ENCODE measurements around the gene SPATC1L.

SPATC1L gene

DNA sequence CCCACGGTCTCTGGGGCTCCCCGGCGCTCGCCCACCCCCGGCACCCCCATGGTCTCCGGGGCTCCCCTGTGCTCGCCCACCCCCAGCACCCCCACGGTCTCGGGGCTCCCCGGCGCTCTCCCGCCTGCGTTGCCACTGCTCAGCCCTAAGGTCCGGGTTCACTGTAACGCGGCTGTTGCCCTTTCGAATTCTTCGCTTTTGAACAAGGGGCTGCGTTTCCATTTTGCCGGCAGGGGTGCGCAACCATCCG lies 23.7 kb downstream of the SPATC1L start:
- DNase-seq (ENCODE audit: extremely low spot score) = no peak
- ChIA-PET CTCF (no interaction called here), POLR2A (no interaction called here)
- TF ChIP-seq, protein P1, sequence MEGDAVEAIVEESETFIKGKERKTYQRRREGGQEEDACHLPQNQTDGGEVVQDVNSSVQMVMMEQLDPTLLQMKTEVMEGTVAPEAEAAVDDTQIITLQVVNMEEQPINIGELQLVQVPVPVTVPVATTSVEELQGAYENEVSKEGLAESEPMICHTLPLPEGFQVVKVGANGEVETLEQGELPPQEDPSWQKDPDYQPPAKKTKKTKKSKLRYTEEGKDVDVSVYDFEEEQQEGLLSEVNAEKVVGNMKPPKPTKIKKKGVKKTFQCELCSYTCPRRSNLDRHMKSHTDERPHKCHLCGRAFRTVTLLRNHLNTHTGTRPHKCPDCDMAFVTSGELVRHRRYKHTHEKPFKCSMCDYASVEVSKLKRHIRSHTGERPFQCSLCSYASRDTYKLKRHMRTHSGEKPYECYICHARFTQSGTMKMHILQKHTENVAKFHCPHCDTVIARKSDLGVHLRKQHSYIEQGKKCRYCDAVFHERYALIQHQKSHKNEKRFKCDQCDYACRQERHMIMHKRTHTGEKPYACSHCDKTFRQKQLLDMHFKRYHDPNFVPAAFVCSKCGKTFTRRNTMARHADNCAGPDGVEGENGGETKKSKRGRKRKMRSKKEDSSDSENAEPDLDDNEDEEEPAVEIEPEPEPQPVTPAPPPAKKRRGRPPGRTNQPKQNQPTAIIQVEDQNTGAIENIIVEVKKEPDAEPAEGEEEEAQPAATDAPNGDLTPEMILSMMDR (IDR thresholded peaks at IDR 0.05; ENCODE audit: control extremely low read depth, extremely low read depth, low read depth, missing control alignments) = no peak

DNA sequence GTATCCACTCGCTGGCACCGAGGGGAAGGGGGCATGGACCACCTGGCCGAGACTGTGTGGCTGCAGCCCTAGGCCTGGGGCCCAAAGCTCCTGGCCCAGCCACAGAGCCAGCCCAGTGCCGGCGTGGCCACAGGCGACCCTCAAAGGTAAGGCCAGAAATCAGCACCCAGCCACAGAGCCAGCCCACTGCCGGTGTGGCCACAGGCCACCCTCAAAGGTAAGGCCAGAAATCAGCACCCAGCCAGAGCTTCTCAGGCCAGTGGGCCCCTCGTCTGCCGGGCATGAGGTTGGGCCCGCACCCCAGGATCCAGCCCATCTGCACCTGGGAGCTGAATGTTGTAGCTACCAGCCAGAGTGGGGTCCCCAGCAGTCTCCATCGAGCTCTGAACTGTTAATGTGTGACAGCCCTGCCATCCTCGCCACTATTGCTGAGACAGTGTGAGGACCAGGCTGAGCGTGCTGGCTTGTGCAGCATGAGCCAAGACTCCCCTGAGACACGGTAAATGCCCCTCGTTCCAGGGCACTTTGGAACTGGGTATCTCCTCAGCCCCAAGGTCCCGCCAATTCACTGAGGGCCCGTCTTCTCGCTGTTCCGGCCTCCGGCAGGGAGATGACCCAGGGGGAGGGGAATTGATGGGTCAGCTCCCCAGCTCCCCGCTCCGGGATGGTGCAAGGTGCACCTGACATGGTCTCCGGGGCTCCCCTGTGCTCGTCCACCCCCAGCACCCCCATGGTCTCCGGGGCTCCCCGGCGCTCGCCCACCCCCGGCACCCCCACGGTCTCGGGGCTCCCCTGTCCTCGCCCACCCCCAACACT lies 24.2 kb downstream of the SPATC1L start:
- CTCF ChIA-PET = interaction anchor here (1.0 kb wide), 1 partner anchor 17 kb away, joined by 3 read pairs; no protein-coding TSS in a partner anchor
- TF ChIP-seq, protein P1 (IDR thresholded peaks at IDR 0.05; ENCODE audit: control extremely low read depth, extremely low read depth, low read depth, missing control alignments) = no peak
- POLR2A ChIA-PET = no interaction called here
- DNase-seq (ENCODE audit: extremely low spot score) = no peak

DNA sequence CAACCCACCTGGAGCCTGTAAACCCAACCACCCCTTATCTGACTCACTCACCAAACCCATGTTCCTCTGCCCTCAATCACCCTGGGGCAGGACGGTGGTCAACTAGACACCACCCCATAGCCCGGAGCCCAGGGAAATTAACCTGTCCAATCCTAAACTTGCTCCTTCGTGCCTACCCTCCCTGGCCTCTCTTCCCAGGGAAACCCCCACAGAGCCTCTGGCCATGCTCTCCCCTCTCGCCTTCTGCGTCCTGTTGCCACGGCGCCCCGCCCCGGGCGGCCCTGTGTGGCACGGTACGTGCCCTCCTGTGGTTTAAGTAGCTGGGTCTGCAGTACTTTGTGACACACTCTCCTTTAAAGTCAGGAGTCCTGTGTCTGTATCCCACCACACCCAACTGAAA lies 24.9 kb downstream of the SPATC1L start:
- POLR2A ChIA-PET = no interaction called here
- CTCF ChIA-PET = interaction anchor here (1.0 to 1.2 kb wide), 2 partner anchors 15 to 17 kb away, joined by 3 read pairs; no protein-coding TSS in a partner anchor
- TF ChIP-seq, protein P1 (IDR thresholded peaks at IDR 0.05; ENCODE audit: control extremely low read depth, extremely low read depth, low read depth, missing control alignments) = no peak
- no peak for DNase-seq (ENCODE audit: extremely low spot score)

DNA sequence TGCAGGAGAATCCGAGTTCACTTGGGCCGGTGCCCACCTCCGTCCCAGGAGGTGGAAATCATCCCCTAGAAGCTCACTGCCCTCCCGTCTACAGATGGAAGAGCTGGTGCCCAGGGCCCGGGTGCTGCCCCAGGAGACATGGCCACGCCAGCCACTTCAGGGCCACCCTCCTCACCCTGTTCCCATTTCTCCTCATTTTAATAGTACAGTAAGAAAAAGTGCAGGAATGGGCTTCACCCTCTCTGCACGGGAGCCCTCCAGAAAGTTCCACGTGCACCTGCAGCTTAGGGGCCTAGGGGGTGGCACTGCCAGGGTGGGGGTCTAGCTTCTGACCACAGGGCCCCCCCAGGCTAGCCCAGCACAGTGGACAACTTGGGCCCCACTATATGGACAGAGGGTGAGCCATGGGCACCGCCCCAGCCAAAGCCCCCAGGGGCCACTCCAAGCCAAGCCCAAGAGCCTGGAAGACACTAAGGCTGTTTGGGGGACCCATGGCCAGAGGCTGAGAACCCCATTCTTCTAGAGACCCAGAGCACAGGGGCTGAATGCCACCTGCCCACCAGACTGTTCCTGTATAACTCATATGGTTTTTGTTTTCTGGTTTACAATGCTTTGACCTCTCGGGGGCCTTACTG lies 25.5 kb downstream of the SPATC1L start:
- TF ChIP-seq, protein P1 (IDR thresholded peaks at IDR 0.05; ENCODE audit: control extremely low read depth, extremely low read depth, low read depth, missing control alignments) = no peak
- DNase-seq (ENCODE audit: extremely low spot score) = no peak
- ChIA-PET CTCF (interaction anchor here (0.7 to 1.2 kb wide), 3 partner anchors 15 to 52 kb away, joined by 3 read pairs; no protein-coding TSS in a partner anchor), POLR2A (no interaction called here)

DNA sequence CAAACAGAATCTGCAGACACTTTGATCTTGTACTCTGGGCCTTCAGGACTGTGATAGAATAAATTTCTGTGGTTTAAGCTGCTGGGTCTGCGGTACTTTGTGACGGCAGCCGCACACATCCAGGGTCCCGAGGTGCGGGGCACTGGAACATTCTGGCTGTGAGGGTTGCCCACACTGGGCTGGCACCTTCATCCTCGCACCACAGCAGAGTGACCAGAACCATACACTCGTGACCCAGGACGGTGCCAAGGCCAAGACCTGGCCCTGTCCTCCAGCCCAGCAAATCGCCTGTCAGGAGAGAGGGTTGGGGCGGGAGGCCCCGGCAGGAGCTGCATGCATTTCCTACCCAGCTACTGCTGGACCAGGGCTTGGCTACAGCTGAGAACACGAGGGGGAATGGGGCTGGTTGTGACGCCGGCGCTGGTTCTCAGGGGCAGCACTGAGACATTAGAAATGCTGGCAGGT lies 26.2 kb downstream of the SPATC1L start:
- POLR2A ChIA-PET = no interaction called here
- TF ChIP-seq, protein P1 (IDR thresholded peaks at IDR 0.05; ENCODE audit: control extremely low read depth, extremely low read depth, low read depth, missing control alignments) = no peak
- no peak for DNase-seq (ENCODE audit: extremely low spot score)
- CTCF ChIA-PET = interaction anchor here (0.7 to 1.2 kb wide), 2 partner anchors 14 to 53 kb away, joined by 3 read pairs; no protein-coding TSS in a partner anchor

DNA sequence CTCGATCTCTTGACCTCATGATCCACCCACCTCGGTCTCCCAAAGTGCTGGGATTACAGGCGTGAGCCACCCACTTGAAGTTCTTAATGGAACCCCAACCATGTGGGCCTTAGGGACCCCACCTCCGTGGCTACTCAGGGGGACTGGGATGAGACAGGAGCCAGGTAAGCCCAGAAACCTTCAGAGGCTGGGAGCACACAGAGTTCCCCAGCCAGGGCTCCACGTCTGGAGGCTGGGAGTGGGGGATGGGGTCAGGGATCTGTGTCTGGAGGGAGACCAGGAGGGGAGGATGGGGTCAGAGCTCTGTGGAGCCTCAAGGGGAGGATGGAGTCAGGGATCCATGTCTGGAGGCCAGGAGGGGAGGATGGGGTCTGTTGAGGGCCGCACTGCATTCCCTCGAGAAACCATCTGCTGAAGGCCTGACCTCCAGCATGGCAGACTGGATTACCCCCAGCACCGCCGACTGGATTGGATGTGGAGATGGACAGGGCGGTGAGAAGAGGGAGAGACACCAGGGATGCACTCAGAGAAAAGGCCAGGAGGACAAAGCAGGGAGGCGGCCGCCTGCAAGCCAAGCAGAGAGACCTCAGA lies 26.8 kb downstream of the SPATC1L start:
- ChIA-PET POLR2A (no interaction called here), CTCF (no interaction called here)
- TF ChIP-seq, protein P1 (IDR thresholded peaks at IDR 0.05; ENCODE audit: control extremely low read depth, extremely low read depth, low read depth, missing control alignments) = no peak
- no peak for DNase-seq (ENCODE audit: extremely low spot score)
